GM18526 (cell line): Measurements from ENCODE around the gene HOXB4.

Experiments used
- POLR2A ChIP-seq: IDR thresholded peaks from 3 replicates; pipeline ENCODE4 v1.6.1; 2011; ENCODE audit not compliant: insufficient read length; ENCODE audit errors: extremely low read depth

Gene HOXB4

GRCh38 chr17:48555258-48556228 lies 22.6 kb downstream of the HOXB4 start:
- TF ChIP-seq POLR2A = no peak

GRCh38 chr17:48554412-48555257 lies 23.5 kb downstream of the HOXB4 start:
- TF ChIP-seq POLR2A = no peak

DNA sequence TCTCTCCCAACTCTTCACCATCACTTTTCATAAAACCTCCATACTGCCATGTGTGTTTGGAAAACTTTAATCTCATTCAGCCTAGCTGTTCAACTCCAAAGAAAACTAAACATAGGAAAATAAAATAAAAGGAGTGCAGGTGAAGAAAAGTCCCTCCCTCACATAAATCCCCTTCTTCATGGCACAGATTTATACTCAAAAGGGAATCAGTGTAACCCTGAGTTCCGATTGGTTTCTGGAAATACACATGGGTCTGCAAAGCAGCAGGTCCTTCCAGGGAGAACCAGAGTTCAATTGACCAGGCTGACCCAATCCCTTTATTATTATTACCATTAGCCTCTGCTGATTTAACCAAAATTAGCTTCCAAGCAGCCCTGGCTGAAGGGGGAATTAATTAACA lies 24.3 kb downstream of the HOXB4 start:
- no peak for TF ChIP-seq POLR2A

DNA sequence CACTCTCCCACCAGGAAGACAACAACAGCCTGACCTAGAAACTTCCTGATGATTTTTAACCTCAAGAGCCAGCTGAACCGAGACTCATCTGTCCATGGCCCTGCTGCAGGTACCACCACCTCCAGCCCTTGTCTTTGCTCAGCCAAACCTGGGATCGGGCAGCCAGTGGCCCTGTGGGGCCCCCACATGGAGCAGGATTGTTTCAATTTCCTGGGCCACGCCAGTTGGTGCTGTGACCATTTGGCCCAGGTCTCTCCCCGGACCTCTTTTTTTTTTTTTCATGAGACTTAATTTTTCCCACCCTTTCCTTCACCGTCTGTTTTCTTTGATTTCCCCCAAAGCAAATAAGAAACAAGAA lies 25.0 kb downstream of the HOXB4 start:
- no peak for TF ChIP-seq POLR2A

GRCh38 chr17:48552466-48553189 lies 25.5 kb downstream of the HOXB4 start:
- TF ChIP-seq POLR2A = no peak

DNA sequence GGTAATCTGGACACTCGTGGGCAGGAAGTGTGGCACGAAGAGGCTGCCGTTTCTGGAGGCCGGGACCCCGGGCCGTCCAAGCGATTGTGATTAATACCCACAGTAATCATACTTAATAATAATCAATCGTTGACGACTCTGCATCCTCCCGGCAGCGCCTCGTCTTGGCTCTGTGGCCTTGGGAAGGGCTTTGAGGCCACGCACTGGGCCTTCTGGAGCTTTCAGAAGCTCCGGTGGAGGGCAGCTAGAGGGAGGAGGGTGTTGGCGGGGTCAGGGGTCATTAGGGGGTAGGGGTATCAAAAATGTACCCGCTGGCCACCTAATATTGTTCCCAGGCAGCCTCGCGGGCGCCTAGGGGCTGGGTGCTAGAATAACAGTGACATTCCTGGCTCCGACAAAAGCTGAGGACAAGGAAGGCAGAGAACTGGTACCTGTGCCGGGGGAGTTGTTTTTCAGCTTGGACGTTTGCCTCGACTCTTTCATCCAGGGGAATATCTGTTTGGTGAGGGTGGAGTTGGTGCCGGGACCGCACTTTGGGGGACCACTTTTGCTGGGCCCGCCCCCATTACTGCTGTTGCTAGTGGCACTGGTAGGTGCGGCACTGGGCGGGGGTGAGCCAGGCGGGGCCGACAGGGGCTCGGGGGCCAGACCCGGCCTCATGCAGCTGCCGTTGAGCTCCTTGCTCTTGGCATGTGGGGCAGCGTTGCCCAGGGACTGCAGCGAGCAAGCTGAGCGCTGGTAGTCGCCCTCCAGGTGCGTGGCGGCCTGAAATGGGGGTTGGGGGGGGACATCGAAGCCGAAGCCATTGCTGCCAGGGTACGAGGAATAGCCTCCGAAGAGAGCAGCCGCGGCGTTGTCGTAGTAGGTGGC lies 26.3 kb downstream of the HOXB4 start:
- TF ChIP-seq POLR2A = no peak

- no peak for TF ChIP-seq POLR2A
Observed at GRCh38 chr17:48551214-48551555, 27.0 kb downstream of the HOXB4 start.

- no peak for TF ChIP-seq POLR2A
Observed at GRCh38 chr17:48550502-48551213, 27.5 kb downstream of the HOXB4 start.

GRCh38 chr17:48549914-48550501 lies 28.1 kb downstream of the HOXB4 start:
- no peak for TF ChIP-seq POLR2A

GRCh38 chr17:48549281-48549630 lies 28.9 kb downstream of the HOXB4 start:
- no peak for TF ChIP-seq POLR2A

- no peak for TF ChIP-seq POLR2A
Observed at GRCh38 chr17:48548523-48549280, 29.4 kb downstream of the HOXB4 start.

- TF ChIP-seq POLR2A = no peak
Observed at GRCh38 chr17:48547808-48548522, 30.2 kb downstream of the HOXB4 start.
